Activated naive CD8-positive, alpha-beta T cell treated with anti-CD3 and anti-CD28 coated beads, Interleukin-2, amount 10 ng/mL, durations not matched to agents 7 days and 5 days (primary cell): Measurements from ENCODE around the gene ACYP2. TPM values are rescaled to one million over a fixed set of nuclear protein-coding genes. Genes with fewer than 3 reads are reported as not detected.
"Not testable (repeated sequence)": the region's sequence is repeated elsewhere in the genome, so short reads cannot be mapped to it uniquely, and the experiment has no call there.

Source experiments
- ATAC-seq: fragments of 150-1000 bp; cut with Tn5 transposase; one replicate; pipeline ENCODE4 v1.10.0; 2021; ENCODE audit warnings: low read depth, moderate library complexity
- POLR2A ChIA-PET: fragments of 350-600 bp; sonication (Branson Sonifier 250); formaldehyde crosslinking; loops from one replicate; lab custom pipeline; 2021; ENCODE audit warnings: antibody characterized with exemption; lab: Charles Lee
- DNase-seq: peaks from one replicate; pipeline ENCODE4 v3.0.0; 2021
- H3K27ac Mint-ChIP-seq: one replicate; pipeline ENCODE4 v1.8.0; 2022; ENCODE audit warnings: mild to moderate bottlenecking, mixed read lengths
- H3K27me3 Mint-ChIP-seq: one replicate; pipeline ENCODE4 v1.8.0; 2022; ENCODE audit warnings: mild to moderate bottlenecking, moderate library complexity, mixed read lengths
- H3K36me3 Mint-ChIP-seq: one replicate; pipeline ENCODE4 v1.8.0; 2021; ENCODE audit warnings: mild to moderate bottlenecking, mixed read lengths
- H3K4me1 Mint-ChIP-seq: one replicate; pipeline ENCODE4 v1.8.0; 2021; ENCODE audit warnings: mixed read lengths
- H3K4me3 Mint-ChIP-seq: one replicate; pipeline ENCODE4 v1.8.0; 2022; ENCODE audit warnings: mild to moderate bottlenecking, moderate library complexity, mixed read lengths
- H3K9me3 Mint-ChIP-seq: one replicate; pipeline ENCODE4 v1.8.0; 2021; ENCODE audit warnings: mixed read lengths
- total RNA-seq, 2 experiments: library from RNA; stranded (reverse); gene quantifications; one replicate each; pipeline ENCODE4 v1.2.3, GENCODE V29; 2021

ACYP2 gene
- total RNA-seq, 2 experiments from 2014 or later, result 13.9 TPM

DNA sequence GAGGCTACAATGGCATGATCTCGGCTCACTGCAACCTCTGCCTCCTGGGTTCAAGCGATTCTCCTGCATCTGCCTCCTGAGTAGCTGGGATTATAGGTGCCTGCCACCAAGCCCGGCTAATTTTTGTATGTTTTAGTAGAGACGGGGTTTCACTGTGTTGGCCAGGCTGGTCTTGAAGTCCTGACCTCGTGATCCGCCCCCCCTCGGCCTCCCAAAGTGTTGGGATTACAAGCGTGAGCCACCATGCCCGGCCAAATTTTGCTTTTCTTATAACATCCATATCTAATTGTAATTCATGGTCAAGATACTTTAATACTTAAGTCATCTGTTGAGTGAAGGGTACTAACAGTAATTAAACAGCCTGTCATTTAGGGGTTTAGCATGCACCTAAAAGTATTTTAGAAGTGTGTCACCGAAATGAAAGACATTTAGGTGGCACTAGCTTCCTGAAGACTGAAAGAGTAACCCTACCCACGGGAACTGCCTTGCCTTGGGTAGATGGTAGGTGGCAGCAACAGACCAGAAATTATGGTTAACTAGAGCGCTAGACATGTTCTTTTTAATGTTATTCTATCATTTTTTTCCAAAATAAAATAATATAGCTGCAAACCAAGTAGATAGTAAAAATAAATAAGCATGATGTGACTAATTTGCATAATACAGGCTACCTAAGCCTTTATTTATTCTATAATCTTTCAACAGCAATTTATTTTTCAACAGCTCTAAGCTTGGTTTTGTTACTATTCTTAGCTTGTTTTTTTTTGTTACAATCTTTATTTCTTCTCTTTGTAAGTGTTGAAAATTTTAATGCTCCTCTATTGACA lies 8.6 kb upstream of the ACYP2 start:
- Mint-ChIP-seq H3K4me3 (no peak overlapping the region), H3K4me1 (peaks cover 6% of the 10 kb centered on the region), H3K27me3 (no peaks in the 10 kb centered on the region), H3K9me3 (no peaks in the 10 kb centered on the region), H3K36me3 (no peaks in the 10 kb centered on the region), H3K27ac (no peak overlapping the region)
- ATAC-seq (peak; percentile 70), DNase-seq (no peak)
- POLR2A ChIA-PET, result interaction anchor here (0.6 kb wide), 1 partner anchor 94 kb away, joined by 6 read pairs; no protein-coding TSS in a partner anchor

DNA sequence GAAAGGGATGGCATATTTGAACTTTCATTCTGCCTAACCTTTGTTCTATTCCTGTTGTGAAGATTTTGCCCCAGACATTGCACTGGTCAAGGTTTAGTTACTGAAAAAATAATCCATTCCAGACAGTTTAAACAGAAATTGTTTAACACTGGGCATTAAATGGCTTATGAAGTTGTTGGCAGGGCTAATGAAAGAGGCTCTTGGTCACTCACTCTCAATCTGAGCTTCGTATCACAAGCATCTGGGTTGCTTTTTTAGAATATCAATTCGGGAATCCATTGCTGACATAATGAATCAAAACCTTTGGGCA lies 8.0 kb upstream of the ACYP2 start:
- no peak overlapping the region for H3K27ac Mint-ChIP-seq
- peaks cover 6% of the 10 kb centered on the region for H3K4me1 Mint-ChIP-seq

GRCh38 chr2:54107903-54108615 lies 7.4 kb upstream of the ACYP2 start:
- no peak overlapping the region for H3K27ac Mint-ChIP-seq
- H3K4me1 Mint-ChIP-seq, result peaks cover 6% of the 10 kb centered on the region
- no peak overlapping the region for H3K4me3 Mint-ChIP-seq
- H3K36me3 Mint-ChIP-seq, result no peaks in the 10 kb centered on the region
- no peak for ATAC-seq
- no peaks in the 10 kb centered on the region for H3K9me3 Mint-ChIP-seq
- no peaks in the 10 kb centered on the region for H3K27me3 Mint-ChIP-seq
- POLR2A ChIA-PET, result no interaction called here
- DNase-seq, result no peak

More for the DNA sequence above, 8.0 kb upstream of the ACYP2 start:
- Mint-ChIP-seq H3K36me3 (no peaks in the 10 kb centered on the region), H3K27me3 (no peaks in the 10 kb centered on the region), H3K4me3 (no peak overlapping the region), H3K9me3 (no peaks in the 10 kb centered on the region)
- POLR2A ChIA-PET, result interaction anchor here (0.6 kb wide), 1 partner anchor 95 kb away, joined by 6 read pairs; no protein-coding TSS in a partner anchor
- DNase-seq (no peak), ATAC-seq (no peak)

- H3K4me1 Mint-ChIP-seq, result peaks cover 6% of the 10 kb centered on the region
- DNase-seq, result no peak
Measured at GRCh38 chr2:54109848-54110247, 5.6 kb upstream of the ACYP2 start.

GRCh38 chr2:54114479-54114878 lies 936 bp upstream of the ACYP2 start:
- not testable (repeated sequence) for ATAC-seq, DNase-seq, H3K27me3 Mint-ChIP-seq
- Mint-ChIP-seq H3K4me3 (peak overlapping the region; percentile 94), H3K4me1 (peaks cover 11% of the 10 kb centered on the region), H3K36me3 (peaks cover 23% of the 10 kb centered on the region), H3K27ac (peak overlapping the region; percentile 98), H3K9me3 (peaks cover 11% of the 10 kb centered on the region)
- POLR2A ChIA-PET, result interaction anchor here (1.8 kb wide), 1 partner anchor 143 kb away, joined by 9 read pairs; the partner anchor contains the start of gene PSME4

More at GRCh38 chr2:54109848-54110247, 5.6 kb upstream of the ACYP2 start:
- Mint-ChIP-seq H3K4me3 (no peak overlapping the region), H3K27me3 (no peaks in the 10 kb centered on the region), H3K36me3 (no peaks in the 10 kb centered on the region), H3K9me3 (no peaks in the 10 kb centered on the region), H3K27ac (no peak overlapping the region)
- POLR2A ChIA-PET, result no interaction called here
- ATAC-seq, result no peak

DNA sequence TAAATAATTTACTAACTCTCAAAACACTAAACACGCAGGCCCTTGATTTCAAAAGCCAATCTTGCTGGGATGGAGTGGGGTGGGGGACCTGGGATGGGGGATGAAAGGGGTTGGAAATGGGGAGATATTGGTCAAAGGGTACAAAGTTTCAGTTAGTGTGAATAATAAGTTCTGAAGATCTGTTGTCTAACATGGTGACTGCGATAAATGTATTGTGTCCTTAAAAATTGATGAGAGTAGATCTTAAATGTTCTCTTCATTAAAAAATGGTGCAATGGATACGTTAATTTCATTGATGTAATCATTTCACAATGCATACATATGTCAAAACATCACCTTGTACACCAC lies 505 bp upstream of the ACYP2 start:
- no peak for DNase-seq
- Mint-ChIP-seq H3K4me1 (peaks cover 11% of the 10 kb centered on the region), H3K4me3 (peak overlapping the region; percentile 94), H3K9me3 (peaks cover 12% of the 10 kb centered on the region), H3K27me3 (no peaks in the 10 kb centered on the region), H3K36me3 (peaks cover 26% of the 10 kb centered on the region), H3K27ac (peak overlapping the region; percentile 98)
- POLR2A ChIA-PET, result interaction anchor here (1.8 kb wide), 1 partner anchor 144 kb away, joined by 9 read pairs; the partner anchor contains the start of gene PSME4
- ATAC-seq, result no peak

- Mint-ChIP-seq H3K36me3 (peaks cover 28% of the 10 kb centered on the region), H3K4me1 (peaks cover 11% of the 10 kb centered on the region), H3K27ac (peak overlapping the region; percentile 52), H3K9me3 (peaks cover 14% of the 10 kb centered on the region), H3K4me3 (peak overlapping the region; percentile 61)
- POLR2A ChIA-PET, result interaction anchor here (0.9 to 1.3 kb wide), 2 partner anchors 13 to 443 kb away, joined by 3 to 4 read pairs; no protein-coding TSS in a partner anchor
- H3K27me3 Mint-ChIP-seq, DNase-seq, ATAC-seq: not testable (repeated sequence)
Measured at GRCh38 chr2:54116598-54116997, 1.2 kb downstream of the ACYP2 start.

DNA sequence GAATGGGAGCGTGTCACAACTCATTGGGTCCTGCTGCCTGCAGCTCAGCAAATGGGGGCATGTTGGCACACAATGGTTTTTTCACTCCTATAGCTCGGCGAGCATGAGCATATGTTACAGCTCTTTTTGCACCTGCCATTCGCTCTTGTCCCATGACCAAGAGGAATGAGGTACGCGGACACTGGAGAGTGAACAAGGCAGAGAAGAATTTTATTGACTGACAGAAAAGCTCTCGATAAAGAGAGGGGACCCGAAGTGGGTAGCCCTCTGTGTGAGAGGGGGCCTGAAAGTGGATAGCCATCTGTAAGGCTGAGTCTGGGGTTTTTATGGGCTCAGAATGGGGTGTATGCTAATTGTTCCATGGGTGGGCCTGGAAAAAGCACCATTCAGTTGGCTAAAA lies 5.5 kb downstream of the ACYP2 start:
- Mint-ChIP-seq H3K9me3 (peaks cover 14% of the 10 kb centered on the region), H3K27me3 (no peaks in the 10 kb centered on the region), H3K36me3 (peaks cover 24% of the 10 kb centered on the region), H3K4me1 (peaks cover under 1% of the 10 kb centered on the region), H3K4me3 (no peak overlapping the region), H3K27ac (no peak overlapping the region)
- ATAC-seq, result no peak
- DNase-seq, result no peak
- POLR2A ChIA-PET, result no interaction called here

GRCh38 chr2:54122171-54122935 lies 6.9 kb downstream of the ACYP2 start:
- H3K27ac Mint-ChIP-seq, result no peak overlapping the region
- peaks cover 7% of the 10 kb centered on the region for H3K9me3 Mint-ChIP-seq
- POLR2A ChIA-PET, result no interaction called here
- ATAC-seq (no peak), DNase-seq (no peak)
- H3K36me3 Mint-ChIP-seq, result peaks cover 17% of the 10 kb centered on the region
- H3K4me1 Mint-ChIP-seq, result no peaks in the 10 kb centered on the region
- H3K27me3 Mint-ChIP-seq, result no peaks in the 10 kb centered on the region
- no peak overlapping the region for H3K4me3 Mint-ChIP-seq

DNA sequence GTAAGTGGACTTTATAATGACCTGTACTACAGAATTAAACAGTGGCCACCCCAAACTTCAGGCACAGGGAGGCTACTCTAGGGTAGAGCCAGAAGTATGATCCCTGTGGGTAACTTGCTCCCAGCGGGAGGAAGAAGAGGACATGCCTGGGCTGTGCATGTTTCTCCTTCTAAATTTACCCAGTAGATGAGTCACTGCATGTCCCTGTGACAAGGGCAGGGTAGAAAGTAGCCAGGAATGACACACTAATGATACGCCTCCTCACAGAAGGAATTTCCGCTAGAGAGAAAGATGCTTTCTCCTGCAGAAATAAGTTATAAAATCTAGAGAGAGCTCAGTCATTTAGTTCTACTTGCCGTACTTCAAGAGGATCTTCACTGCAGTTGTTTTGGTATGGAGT lies 7.5 kb downstream of the ACYP2 start:
- DNase-seq (no peak), ATAC-seq (no peak)
- Mint-ChIP-seq H3K27me3 (no peaks in the 10 kb centered on the region), H3K9me3 (peaks cover 5% of the 10 kb centered on the region), H3K4me1 (no peaks in the 10 kb centered on the region), H3K27ac (no peak overlapping the region), H3K4me3 (no peak overlapping the region), H3K36me3 (peaks cover 12% of the 10 kb centered on the region)
- POLR2A ChIA-PET, result no interaction called here

DNA sequence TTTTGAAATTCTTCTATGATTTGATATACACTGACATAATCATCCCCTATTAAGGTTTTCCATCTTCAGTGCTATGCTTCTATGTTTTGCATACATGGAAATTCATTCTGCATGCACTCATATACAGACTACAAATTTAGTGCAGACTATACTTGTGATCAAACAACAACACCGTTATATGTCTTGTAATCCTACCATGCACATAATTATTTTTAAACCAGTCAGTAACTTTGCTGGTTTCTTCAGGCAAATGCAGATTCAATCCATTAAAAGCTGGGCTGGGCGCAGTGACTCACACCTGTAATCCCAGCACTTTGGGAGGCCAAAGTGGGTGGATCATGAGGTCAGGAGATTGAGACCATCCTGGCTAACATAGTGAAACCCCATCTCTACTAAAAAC lies 11.8 kb downstream of the ACYP2 start:
- H3K36me3 Mint-ChIP-seq, H3K4me1 Mint-ChIP-seq, DNase-seq, H3K9me3 Mint-ChIP-seq, H3K27me3 Mint-ChIP-seq, POLR2A ChIA-PET, H3K27ac Mint-ChIP-seq, H3K4me3 Mint-ChIP-seq, ATAC-seq: not testable (repeated sequence)

- H3K4me3 Mint-ChIP-seq, result no peak overlapping the region
- POLR2A ChIA-PET, result no interaction called here
- DNase-seq (no peak), ATAC-seq (no peak)
- H3K9me3 Mint-ChIP-seq, result peaks cover 4% of the 10 kb centered on the region
- H3K27me3 Mint-ChIP-seq, result no peaks in the 10 kb centered on the region
- peaks cover 5% of the 10 kb centered on the region for H3K36me3 Mint-ChIP-seq
- H3K27ac Mint-ChIP-seq, result no peak overlapping the region
- no peaks in the 10 kb centered on the region for H3K4me1 Mint-ChIP-seq
Measured at GRCh38 chr2:54133056-54133455, 17.6 kb downstream of the ACYP2 start.

DNA sequence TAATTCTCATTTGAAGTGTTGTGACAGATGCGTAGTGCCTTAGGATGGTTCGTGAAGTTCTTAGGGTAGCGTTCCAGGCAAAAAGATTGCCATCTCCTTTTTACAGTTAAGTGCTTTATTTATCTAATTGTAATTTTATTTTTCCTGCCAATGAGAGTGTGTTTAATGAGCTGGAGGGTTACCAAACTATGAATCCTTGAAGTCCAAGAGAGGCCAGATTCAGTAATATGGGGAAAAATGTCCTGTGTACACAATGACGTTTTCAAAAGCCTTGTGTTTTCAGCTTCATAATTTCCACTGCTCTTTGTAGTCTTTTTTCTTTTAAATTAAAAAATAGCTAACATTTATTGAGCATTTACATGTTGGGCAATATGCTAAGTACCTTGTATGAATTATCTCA lies 23.8 kb downstream of the ACYP2 start:
- H3K4me3 Mint-ChIP-seq, result no peak overlapping the region
- POLR2A ChIA-PET, result no interaction called here
- peaks cover 4% of the 10 kb centered on the region for H3K9me3 Mint-ChIP-seq
- no peaks in the 10 kb centered on the region for H3K27me3 Mint-ChIP-seq
- peaks cover 5% of the 10 kb centered on the region for H3K36me3 Mint-ChIP-seq
- no peak for ATAC-seq
- H3K27ac Mint-ChIP-seq, result no peak overlapping the region
- no peak for DNase-seq
- no peaks in the 10 kb centered on the region for H3K4me1 Mint-ChIP-seq
